22Rv1 (cell line): ENCODE data around the gene FOXS1.

Source experiments
- ZFX ChIP-seq: fragments of 450-650 bp; IDR thresholded peaks from 2 replicates; pipeline ENCODE4 v1.6.1; 2017; ENCODE audit warnings: antibody characterized with exemption, borderline replicate concordance
- TF ChIP-seq, protein P1 (sequence below): fragments of 450-650 bp; IDR thresholded peaks from 2 replicates; pipeline ENCODE4 v1.5.1; 2017; ENCODE audit warnings: mild to moderate bottlenecking

DNA sequence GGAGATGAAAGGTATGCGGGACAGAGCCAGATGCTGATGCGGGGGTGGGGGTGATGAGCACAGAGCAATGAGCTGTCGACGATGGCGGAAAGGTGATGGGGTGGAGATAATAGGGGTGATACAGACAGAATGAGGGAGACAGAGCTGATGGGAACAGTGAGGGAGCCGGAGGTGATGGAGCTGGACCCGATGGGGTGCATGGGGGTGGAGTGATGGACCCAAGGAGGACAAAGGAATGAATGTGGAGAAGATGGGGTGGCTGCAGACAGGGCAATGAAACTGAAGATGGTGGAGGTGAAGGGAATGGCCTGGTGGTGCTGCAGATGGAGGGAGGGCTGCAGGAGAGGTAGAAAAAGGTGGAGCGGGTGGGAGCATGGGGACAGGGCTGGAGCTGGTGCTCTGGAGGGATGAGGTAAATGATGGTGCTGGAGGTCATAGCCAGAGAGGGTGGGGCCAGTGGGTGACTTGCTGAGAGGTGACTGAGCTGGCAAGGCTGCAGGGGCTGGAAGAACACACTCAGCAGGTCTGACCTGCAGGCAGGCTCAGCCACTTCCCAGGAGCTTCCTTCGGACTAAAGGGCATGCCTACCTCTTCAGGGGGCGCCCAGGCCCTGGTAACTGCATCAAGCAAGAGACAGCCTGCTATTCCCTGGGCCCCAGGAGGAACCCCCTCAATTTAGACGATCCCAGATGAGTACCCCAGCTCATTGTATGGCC lies 6.0 kb upstream of the FOXS1 start:
- TF ChIP-seq, protein P1, sequence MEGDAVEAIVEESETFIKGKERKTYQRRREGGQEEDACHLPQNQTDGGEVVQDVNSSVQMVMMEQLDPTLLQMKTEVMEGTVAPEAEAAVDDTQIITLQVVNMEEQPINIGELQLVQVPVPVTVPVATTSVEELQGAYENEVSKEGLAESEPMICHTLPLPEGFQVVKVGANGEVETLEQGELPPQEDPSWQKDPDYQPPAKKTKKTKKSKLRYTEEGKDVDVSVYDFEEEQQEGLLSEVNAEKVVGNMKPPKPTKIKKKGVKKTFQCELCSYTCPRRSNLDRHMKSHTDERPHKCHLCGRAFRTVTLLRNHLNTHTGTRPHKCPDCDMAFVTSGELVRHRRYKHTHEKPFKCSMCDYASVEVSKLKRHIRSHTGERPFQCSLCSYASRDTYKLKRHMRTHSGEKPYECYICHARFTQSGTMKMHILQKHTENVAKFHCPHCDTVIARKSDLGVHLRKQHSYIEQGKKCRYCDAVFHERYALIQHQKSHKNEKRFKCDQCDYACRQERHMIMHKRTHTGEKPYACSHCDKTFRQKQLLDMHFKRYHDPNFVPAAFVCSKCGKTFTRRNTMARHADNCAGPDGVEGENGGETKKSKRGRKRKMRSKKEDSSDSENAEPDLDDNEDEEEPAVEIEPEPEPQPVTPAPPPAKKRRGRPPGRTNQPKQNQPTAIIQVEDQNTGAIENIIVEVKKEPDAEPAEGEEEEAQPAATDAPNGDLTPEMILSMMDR, result no peak
- TF ChIP-seq ZFX, result no peak
